GM12878 (cell line): ENCODE measurements around the gene CLN6. TPM values are rescaled to one million over a fixed set of nuclear protein-coding genes. Genes with fewer than 3 reads are reported as not detected.
A peak's percentile ranks its signal among the peaks of the same experiment; 100 is the strongest.

Experiments
- ATAC-seq: fragments of 200-7000 bp; cut with Tn5 transposase; 3 replicates; pipeline ENCODE4 v1.9.1; 2020; ENCODE audit warnings: mild to moderate bottlenecking, moderate library complexity
- BruUV-seq: library from RNA; stranded (reverse); fragments of 400-500 nt; replicated peaks from 2 replicates; lab custom pipeline; 2021; lab: Mats Ljungman, UMichigan
- CTCF ChIA-PET: fragments of 300-600 bp; sonication (Branson Sonifier 250); formaldehyde crosslinking; extraction: SDS; loops from one replicate; lab custom pipeline; 2021; ENCODE audit warnings: inconsistent platforms; lab: Yijun Ruan, JAX
- POLR2A ChIA-PET: fragments of 350-600 bp; formaldehyde crosslinking; extraction: SDS; loops from one replicate; lab custom pipeline; 2021; ENCODE audit warnings: inconsistent platforms; lab: Charles Lee
- RAD21 ChIA-PET: fragments of 300-600 bp; sonication (Branson Sonifier 250); formaldehyde crosslinking; loops from one replicate; lab custom pipeline; 2023; ENCODE audit warnings: antibody characterized with exemption; ENCODE audit not compliant: unreplicated experiment; lab: Charles Lee
- SMC1A ChIA-PET: fragments of 300-600 bp; sonication (Branson Sonifier 250); formaldehyde crosslinking; loops from one replicate; lab custom pipeline; 2023; ENCODE audit not compliant: unreplicated experiment, uncharacterized antibody; lab: Charles Lee
- DNase-seq: peaks from one replicate; pipeline ENCODE4 v3.0.0-alpha.2; 2011; ENCODE audit warnings: low read depth, low spot score
- FAIRE-seq: peaks from 3 replicates; lab custom pipeline; 2011; peaks lifted over from hg19 to GRCh38; lab: Jason Lieb, UNC
- H2AFZ ChIP-seq: 2 replicates; pipeline ENCODE4 v1.6.0; 2011; ENCODE audit warnings: low read depth, low read length, control low read depth; ENCODE audit not compliant: control insufficient read depth
- H3K27ac ChIP-seq: 2 replicates; pipeline ENCODE4 v1.5.1; 2011; ENCODE audit warnings: control low read depth; ENCODE audit not compliant: control insufficient read depth, insufficient read depth
- H3K27me3 ChIP-seq, 2 experiments: replicated peaks in 1 of 2; 2 replicates each; pipeline versions ENCODE4 v1.6.0 to v1.6.1; 2011; ENCODE audit warnings: low read length in 1 of 2; ENCODE audit not compliant: control insufficient read depth in 2 of 2, insufficient read depth in 2 of 2
- H3K36me3 ChIP-seq, 2 experiments: 2 replicates each; pipeline ENCODE4 v1.5.1; 2011; ENCODE audit warnings: low read length in 1 of 2; ENCODE audit not compliant: control insufficient read depth in 2 of 2, insufficient read depth in 2 of 2
- H3K4me1 ChIP-seq: 2 replicates; pipeline ENCODE4 v1.6.1; 2011; ENCODE audit warnings: mild to moderate bottlenecking, low read length, moderate library complexity, mixed read lengths; ENCODE audit not compliant: control insufficient read depth, insufficient read depth
- H3K4me2 ChIP-seq: 2 replicates; pipeline ENCODE4 v1.6.0; 2011; ENCODE audit warnings: control low read depth; ENCODE audit not compliant: control insufficient read depth, insufficient read depth
- H3K4me3 ChIP-seq: fragments of 200-600 bp; sonication (generic); 2 replicates; pipeline ENCODE4 v1.5.1; 2016
- H3K79me2 ChIP-seq: 2 replicates; pipeline ENCODE4 v1.6.0; 2011; ENCODE audit warnings: low read length; ENCODE audit not compliant: control insufficient read depth, insufficient read depth
- H3K9ac ChIP-seq: 2 replicates; pipeline ENCODE4 v1.8.0; 2011; ENCODE audit warnings: low read length, control low read depth, mixed read lengths; ENCODE audit not compliant: control insufficient read depth, insufficient read depth
- H3K9me3 ChIP-seq: replicated peaks from 3 replicates; pipeline ENCODE4 v1.5.1; 2011; ENCODE audit warnings: mild to moderate bottlenecking, low read length; ENCODE audit not compliant: control insufficient read depth, insufficient read depth
- H4K20me1 ChIP-seq: 2 replicates; pipeline ENCODE4 v1.6.0; 2011; ENCODE audit not compliant: control insufficient read depth, insufficient read depth
- BACH1 ChIP-seq: fragments of 450-650 bp; IDR thresholded peaks from 2 replicates; pipeline ENCODE4 v1.6.1; 2017; ENCODE audit warnings: mild to moderate bottlenecking, borderline replicate concordance
- CEBPB ChIP-seq, 2 experiments: fragments of 150-350 bp in 1 of 2; IDR thresholded peaks; 2 replicates each; pipeline ENCODE4 v1.6.1; 2012 to 2014; ENCODE audit warnings: low read depth in 2 of 2, low read length in 2 of 2, borderline replicate concordance in 1 of 2, inconsistent platforms in 1 of 2
- EGR1 ChIP-seq, 2 experiments: IDR thresholded peaks; 1 replicate in 1 of 2; 2 replicates in 1 of 2; pipeline ENCODE4 v1.6.1; 2011 to 2012; ENCODE audit warnings: low read depth in 2 of 2, low read length in 2 of 2, borderline replicate concordance in 1 of 2, mild to moderate bottlenecking in 1 of 2, moderate library complexity in 1 of 2
- IKZF1 ChIP-seq: fragments of 450-650 bp; conservative IDR thresholded peaks from 2 replicates; pipeline ENCODE4 v1.6.1; 2017; ENCODE audit warnings: antibody characterized with exemption, mild to moderate bottlenecking
- KAT2A ChIP-seq: conservative IDR thresholded peaks from 2 replicates; pipeline ENCODE4 v1.6.1; 2011; ENCODE audit warnings: low read depth, low read length; ENCODE audit not compliant: control insufficient read depth
- MYB ChIP-seq: fragments of 150-350 bp; IDR thresholded peaks from 2 replicates; pipeline ENCODE4 v1.6.1; 2014; ENCODE audit warnings: mild to moderate bottlenecking, low read depth, low read length, borderline replicate concordance
- NR2F1 ChIP-seq: fragments of 450-650 bp; conservative IDR thresholded peaks from 2 replicates; pipeline ENCODE4 v1.6.1; 2017; ENCODE audit warnings: mild to moderate bottlenecking
- PAX8 ChIP-seq: fragments of 450-650 bp; IDR thresholded peaks from 2 replicates; pipeline ENCODE4 v1.6.1; 2017; ENCODE audit warnings: mild to moderate bottlenecking, moderate library complexity
- POLR2A ChIP-seq: IDR thresholded peaks from 2 replicates; pipeline ENCODE4 v1.6.1; 2011; ENCODE audit warnings: low read depth, mild to moderate bottlenecking, low read length
- SMC3 ChIP-seq: IDR thresholded peaks from 2 replicates; pipeline ENCODE4 v1.6.1; 2011; ENCODE audit warnings: low read length, improper control_type of control experiment, borderline replicate concordance
- SRF ChIP-seq, 2 experiments: IDR thresholded peaks; 2 replicates each; pipeline ENCODE4 v1.6.1; 2011; ENCODE audit warnings: low read depth in 2 of 2, low read length in 2 of 2, mild to moderate bottlenecking in 1 of 2, moderate library complexity in 1 of 2
- WGBS: methylation state at CpG from one replicate; pipeline ENCODE4 v1.1.6; 2016; ENCODE audit warnings: low lambda C conversion rate; ENCODE audit not compliant: insufficient replicate concordance, insufficient coverage; ENCODE audit errors: missing lambda C conversion rate; 5-methylcytosine and 5-hydroxymethylcytosine counted together
- in situ Hi-C: fragments of 300-500 bp; cut with MboI; formaldehyde crosslinking; loops from 9 replicates; pipeline ENCODE4 v1.14.3; 2018; ENCODE audit warnings: mixed read lengths
- intact Hi-C: fragments of 100-400 bp; cut with micrococcal nuclease; formaldehyde crosslinking; loops from one replicate; pipeline ENCODE4 v1.14.2; 2022; ENCODE audit not compliant: unreplicated experiment
- polyA plus RNA-seq, 11 experiments: library from polyadenylated mRNA; depleted of rRNA in 4 of 11; unstranded in 6 of 11; stranded (reverse) in 5 of 11; fragments of >200 nt; fragmentation: Nextera tagmentation in 4 of 11; fragmentation: Illumina TruSeq in 1 of 11; extraction: Ambion mirVana in 4 of 11; extraction: Trizol in 1 of 11; gene quantifications; 1 replicate in 1 of 11; 2 replicates in 10 of 11; pipeline versions ENCODE4 v1.2.1 to v1.2.3, GENCODE V29; 2011 to 2016; ENCODE audit warnings: inconsistent platforms in 2 of 11, missing spikeins in 2 of 11, low read depth in 1 of 11
- total RNA-seq, 4 experiments: library from RNA; depleted of rRNA in 3 of 4; stranded (reverse); fragments of >200 nt in 3 of 4; fragmentation: Illumina TruSeq in 1 of 4; extraction: Trizol in 1 of 4; gene quantifications; 2 replicates each; pipeline versions ENCODE4 v1.2.1 to v1.2.3, GENCODE V29; 2013 to 2021
- TF ChIP-seq, protein P1 (sequence below): fragments of 450-650 bp; IDR thresholded peaks from 2 replicates; pipeline ENCODE4 v1.6.1; 2017; ENCODE audit warnings: mild to moderate bottlenecking, moderate library complexity
- TF ChIP-seq, protein P2 (sequence below): IDR thresholded peaks from 2 replicates; pipeline ENCODE4 v1.6.1; 2012; ENCODE audit warnings: low read depth, low read length, improper control_type of control experiment

The CLN6 gene
- total and polyA plus RNA-seq, 10 of the 15 experiments (the other 5 are each of a cell fraction or from before 2014, with no cell fraction given), result 0.74 to 69.0 (median 30.3) TPM

DNA sequence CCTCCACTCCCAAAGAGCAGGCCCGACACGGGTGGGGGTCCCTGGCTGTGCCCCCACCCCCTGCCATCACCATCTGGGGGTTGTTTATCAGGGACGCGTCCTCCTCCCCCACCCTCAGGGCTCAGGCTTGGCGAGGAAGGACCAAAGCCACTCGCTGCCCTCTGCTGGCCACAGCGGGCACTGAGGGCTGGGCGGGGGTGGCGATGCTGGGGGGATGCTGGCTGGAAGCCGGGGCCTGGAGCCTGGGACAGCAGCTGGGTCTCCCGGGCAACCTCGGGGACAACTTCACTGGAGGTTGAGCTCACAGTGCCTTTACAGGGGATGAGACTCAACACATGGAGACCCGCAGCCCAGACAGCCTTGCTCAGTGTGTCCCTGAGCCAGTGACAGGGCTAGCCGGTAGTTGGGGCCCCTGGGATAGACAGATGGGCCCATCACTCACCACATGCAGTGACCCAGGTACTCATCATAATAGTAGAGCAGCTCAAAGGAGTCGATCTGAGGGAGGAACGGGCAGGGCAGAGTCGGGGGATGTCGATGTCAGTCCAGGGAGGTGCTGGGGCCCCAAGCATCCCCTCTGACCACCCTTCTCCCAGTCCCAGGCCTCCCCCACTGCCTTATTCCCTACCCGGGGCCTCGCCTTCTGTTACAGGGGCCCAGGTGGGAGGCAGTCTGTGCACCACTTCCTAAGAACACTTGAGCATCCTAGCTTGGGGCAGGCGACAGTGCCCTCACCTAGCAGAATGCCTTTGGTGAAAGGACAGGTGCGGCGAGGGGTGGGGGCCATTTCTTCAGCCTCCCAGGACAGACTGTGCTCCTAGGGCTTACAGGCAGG is 18.5 kb downstream of the CLN6 start (continued):
- TF ChIP-seq, protein P1, sequence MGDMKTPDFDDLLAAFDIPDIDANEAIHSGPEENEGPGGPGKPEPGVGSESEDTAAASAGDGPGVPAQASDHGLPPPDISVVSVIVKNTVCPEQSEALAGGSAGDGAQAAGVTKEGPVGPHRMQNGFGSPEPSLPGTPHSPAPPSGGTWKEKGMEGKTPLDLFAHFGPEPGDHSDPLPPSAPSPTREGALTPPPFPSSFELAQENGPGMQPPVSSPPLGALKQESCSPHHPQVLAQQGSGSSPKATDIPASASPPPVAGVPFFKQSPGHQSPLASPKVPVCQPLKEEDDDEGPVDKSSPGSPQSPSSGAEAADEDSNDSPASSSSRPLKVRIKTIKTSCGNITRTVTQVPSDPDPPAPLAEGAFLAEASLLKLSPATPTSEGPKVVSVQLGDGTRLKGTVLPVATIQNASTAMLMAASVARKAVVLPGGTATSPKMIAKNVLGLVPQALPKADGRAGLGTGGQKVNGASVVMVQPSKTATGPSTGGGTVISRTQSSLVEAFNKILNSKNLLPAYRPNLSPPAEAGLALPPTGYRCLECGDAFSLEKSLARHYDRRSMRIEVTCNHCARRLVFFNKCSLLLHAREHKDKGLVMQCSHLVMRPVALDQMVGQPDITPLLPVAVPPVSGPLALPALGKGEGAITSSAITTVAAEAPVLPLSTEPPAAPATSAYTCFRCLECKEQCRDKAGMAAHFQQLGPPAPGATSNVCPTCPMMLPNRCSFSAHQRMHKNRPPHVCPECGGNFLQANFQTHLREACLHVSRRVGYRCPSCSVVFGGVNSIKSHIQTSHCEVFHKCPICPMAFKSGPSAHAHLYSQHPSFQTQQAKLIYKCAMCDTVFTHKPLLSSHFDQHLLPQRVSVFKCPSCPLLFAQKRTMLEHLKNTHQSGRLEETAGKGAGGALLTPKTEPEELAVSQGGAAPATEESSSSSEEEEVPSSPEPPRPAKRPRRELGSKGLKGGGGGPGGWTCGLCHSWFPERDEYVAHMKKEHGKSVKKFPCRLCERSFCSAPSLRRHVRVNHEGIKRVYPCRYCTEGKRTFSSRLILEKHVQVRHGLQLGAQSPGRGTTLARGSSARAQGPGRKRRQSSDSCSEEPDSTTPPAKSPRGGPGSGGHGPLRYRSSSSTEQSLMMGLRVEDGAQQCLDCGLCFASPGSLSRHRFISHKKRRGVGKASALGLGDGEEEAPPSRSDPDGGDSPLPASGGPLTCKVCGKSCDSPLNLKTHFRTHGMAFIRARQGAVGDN, result no peak
- TF ChIP-seq PAX8 (no peak), IKZF1 (no peak), NR2F1 (no peak)
- TF ChIP-seq, protein P2, sequence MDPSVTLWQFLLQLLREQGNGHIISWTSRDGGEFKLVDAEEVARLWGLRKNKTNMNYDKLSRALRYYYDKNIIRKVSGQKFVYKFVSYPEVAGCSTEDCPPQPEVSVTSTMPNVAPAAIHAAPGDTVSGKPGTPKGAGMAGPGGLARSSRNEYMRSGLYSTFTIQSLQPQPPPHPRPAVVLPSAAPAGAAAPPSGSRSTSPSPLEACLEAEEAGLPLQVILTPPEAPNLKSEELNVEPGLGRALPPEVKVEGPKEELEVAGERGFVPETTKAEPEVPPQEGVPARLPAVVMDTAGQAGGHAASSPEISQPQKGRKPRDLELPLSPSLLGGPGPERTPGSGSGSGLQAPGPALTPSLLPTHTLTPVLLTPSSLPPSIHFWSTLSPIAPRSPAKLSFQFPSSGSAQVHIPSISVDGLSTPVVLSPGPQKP, result no peak
- TF ChIP-seq, all 136 proteins: peak for 7

DNA sequence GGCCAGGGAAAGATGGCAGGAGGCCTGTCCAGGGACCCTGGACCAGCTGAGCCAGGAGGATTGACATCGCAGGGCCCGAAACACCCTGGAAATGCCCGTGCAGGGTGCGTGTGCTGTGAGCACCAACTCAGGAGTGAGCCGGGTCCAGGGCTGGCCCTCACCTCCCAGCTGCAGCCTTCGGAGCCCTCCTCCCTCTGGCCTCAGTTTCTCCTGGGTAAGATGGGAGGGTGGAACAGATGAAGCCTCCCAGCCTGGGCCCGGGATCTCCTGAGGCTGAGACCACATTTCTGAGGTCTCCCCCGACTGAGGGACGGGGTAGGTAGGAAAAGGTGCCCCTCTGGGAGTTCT is 19.1 kb downstream of the CLN6 start:
- Histone ChIP-seq H3K4me2 (peak overlapping the region; percentile 11; the same call in 1 of the 2 replicates), H3K9me3 (no peaks in the 10 kb centered on the region), H3K79me2 (peaks cover 2% of the 10 kb centered on the region), H3K27ac (peak overlapping the region; percentile 69), H3K27me3 (no peaks in the 10 kb centered on the region), H2AFZ (no peak overlapping the region), H4K20me1 (no peaks in the 10 kb centered on the region), H3K36me3 (peaks cover 10 to 26% of the 10 kb centered on the region in 2 experiments; a peak in 3 of 4 replicates), H3K4me3 (no peak overlapping the region), H3K9ac (no peak overlapping the region), H3K4me1 (peaks cover 20% of the 10 kb centered on the region)
- in situ Hi-C loops, result no loop called here
- ChIA-PET CTCF (interaction anchor here (0.7 to 1.7 kb wide), 5 partner anchors 13 to 373 kb away, joined by 3 to 6 read pairs (median 3); no protein-coding TSS in a partner anchor), POLR2A (interaction anchor here (0.6 to 1.0 kb wide), 3 partner anchors 180 to 349 kb away, joined by 3 to 9 read pairs (median 4); no protein-coding TSS in a partner anchor), RAD21 (interaction anchor here (1.0 kb wide), 1 partner anchor 348 kb away, joined by 4 read pairs; no protein-coding TSS in a partner anchor), SMC1A (interaction anchor here (1.3 kb wide), 1 partner anchor 347 kb away, joined by 4 read pairs; no protein-coding TSS in a partner anchor)
- FAIRE-seq, result no peak
- no TSS peak for BruUV-seq
- WGBS, result 68% methylated on average over 9 of the region's 9 CpGs
- TF ChIP-seq EGR1 (IDR thresholded peaks at IDR 0.05; ENCODE audit: borderline replicate concordance in 1 of 2, low read depth in 2 of 2, low read length in 2 of 2) (no peak), KAT2A (no peak), SRF (IDR thresholded peaks at IDR 0.05; ENCODE audit: low read depth in 2 of 2, low read length in 2 of 2) (no peak), CEBPB (IDR thresholded peaks at IDR 0.05; ENCODE audit: borderline replicate concordance in 1 of 2, low read depth in 2 of 2, low read length in 2 of 2) (no peak), BACH1 (no peak), MYB (no peak), SMC3 (no peak), POLR2A (peak; percentile 16; the same call in 1 of the 2 replicates)
- DNase-seq, result no peak
- intact Hi-C loops, result no loop called here
- no peak for ATAC-seq
